GM03348 (cell line): ENCODE measurements around the gene DEFB129.
"Not testable (repeated sequence)": the region's sequence is repeated elsewhere in the genome, so short reads cannot be mapped to it uniquely, and the experiment has no call there.

Experiments used
- DNase-seq: peaks from one replicate; pipeline ENCODE4 v3.0.0; 2012; ENCODE audit warnings: low spot score

DEFB129 gene, protein sequence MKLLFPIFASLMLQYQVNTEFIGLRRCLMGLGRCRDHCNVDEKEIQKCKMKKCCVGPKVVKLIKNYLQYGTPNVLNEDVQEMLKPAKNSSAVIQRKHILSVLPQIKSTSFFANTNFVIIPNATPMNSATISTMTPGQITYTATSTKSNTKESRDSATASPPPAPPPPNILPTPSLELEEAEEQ

DNA sequence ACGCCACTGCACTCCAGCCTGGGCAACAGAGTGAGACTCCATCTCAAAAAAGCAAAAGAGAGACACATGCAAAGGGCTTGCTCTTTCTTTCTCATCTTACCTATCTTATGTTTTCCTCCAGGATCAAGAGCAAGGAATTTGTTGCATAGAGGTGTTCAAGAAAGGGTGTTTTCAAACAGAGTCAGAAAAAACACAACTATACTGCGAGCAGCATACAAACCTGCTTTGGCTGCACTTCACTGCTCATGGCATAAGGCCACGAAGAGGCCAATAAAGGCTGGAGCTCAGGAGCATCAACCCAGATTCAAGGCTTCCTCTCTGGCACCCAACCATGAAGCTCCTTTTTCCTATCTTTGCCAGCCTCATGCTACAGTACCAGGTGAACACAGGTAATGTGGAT, at the start of gene DEFB129:
TSS of gene DEFB129 (plus strand) at position 301 of the 400 bp plus-strand sequence. CDS start at position 332, 31 bp downstream.
- DNase-seq: no peak

DNA sequence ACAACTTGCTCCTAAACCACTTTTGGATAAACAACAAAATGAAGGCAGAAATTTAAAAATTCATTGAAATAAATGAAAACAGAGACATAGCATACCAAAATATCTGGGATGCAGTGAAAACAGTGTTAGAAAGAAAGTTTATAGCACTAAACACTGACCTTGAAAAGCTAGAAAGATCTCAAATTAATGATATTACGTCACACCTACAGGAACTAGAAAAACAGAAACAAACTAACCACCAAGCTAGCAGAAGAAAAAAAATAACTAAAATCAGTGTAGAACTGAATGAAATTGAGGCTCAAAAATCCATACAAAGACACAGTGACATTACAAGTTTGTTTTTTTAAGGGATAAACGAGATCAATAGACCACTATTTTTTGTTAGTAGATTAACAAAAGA, 42.8 kb upstream of the DEFB129 start:
- no peak for DNase-seq

DNA sequence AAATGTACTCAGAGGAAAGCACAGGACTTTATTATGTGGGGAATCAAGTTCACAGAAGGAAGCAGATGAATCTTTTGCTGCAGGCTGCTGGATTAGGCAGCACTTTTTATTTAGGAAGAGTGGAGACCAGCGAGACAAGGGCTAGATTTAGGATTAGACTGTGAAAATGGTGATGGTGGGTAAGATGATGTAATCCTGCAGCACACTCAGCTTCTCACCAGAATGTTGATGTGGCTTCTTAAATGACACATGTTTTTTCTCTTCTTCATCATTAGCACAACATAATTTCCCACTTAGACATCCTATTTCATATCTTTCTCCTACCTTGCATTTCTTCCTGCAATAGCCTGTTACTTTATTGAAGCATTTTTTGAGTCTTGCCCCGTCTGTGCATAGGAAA, 39.3 kb upstream of the DEFB129 start:
- no peak for DNase-seq

DNA sequence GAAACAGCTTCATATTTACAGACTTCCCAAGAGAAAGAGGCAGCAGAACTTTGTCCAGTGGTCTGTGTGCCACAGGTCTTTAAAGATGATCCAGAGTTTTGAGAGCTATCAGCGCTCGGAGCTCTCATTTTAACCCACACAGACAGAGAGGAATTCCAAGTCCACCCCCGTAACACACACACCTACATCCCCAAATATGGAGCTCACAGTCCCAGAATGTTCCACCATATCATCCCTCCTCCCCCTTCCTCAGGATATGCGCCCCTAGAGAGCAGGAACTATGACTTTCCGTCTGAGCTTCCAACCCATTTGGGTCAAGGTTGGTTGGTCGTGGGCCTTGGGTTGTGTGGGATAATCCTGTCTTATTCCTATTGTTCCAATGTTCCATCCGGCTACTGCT, 37.4 kb upstream of the DEFB129 start, which contains the start of gene DEFB128:
TSS of gene DEFB128 (minus strand) at position 101 of the 400 bp plus-strand sequence. CDS start at position 13, 88 bp downstream.
- no peak for DNase-seq

DNA sequence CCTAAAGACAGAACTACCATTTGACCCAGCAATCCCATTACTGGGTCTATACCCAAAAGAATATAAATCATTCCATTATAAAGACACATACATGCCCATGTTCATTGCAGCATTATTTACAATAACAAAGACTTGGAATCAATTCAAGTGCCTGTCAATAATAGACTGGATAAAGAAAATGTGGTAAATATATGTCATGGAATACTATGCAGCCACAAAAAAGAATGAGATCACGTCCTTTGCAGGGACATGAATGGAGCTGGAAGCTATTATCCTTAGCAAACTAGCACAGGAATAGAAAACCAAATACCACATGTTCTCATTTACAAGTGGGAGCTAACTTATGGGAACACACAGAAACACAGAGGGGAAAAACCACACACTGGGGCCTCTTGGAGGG, 28.8 kb upstream of the DEFB129 start:
- DNase-seq: no peak

DNA sequence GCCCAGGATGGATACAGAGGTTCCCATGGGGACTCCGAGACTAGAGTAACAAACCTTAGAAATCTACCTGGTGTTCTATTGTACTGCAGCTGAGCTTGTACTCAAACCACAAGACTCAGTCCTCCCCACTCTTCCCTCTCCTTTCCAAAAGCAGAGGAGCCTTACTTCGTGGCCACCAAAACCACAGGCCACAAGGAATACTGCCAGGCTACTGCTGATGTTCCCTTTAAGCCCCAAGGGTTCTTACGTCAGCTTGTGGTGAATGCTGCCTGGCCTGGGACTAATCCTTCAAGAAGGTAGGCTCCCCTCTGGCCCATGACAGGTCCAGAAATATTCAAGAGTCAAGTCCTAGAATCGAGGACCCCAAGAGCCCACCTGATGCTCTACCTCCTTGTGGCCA, 27.1 kb upstream of the DEFB129 start:
- DNase-seq: no peak

DNA sequence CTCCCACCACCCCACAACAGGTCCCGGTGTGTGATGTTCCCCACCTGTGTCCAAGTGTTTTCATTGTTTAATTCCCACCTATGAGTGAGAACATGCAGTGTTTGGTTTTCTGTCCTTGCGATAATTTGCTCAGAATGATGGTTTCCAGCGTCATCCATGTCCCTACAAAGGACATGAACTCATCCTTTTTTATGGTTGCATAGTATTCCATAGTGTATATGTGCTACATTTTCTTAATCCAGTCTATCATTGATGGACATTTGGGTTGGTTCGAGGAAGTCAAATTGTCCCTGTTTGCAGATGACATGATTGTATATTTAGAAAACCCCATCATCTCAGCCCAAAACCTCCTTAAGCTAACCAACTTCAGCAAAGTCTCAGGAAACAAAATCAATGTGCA, 23.4 kb upstream of the DEFB129 start:
- DNase-seq: not testable (repeated sequence)

DNA sequence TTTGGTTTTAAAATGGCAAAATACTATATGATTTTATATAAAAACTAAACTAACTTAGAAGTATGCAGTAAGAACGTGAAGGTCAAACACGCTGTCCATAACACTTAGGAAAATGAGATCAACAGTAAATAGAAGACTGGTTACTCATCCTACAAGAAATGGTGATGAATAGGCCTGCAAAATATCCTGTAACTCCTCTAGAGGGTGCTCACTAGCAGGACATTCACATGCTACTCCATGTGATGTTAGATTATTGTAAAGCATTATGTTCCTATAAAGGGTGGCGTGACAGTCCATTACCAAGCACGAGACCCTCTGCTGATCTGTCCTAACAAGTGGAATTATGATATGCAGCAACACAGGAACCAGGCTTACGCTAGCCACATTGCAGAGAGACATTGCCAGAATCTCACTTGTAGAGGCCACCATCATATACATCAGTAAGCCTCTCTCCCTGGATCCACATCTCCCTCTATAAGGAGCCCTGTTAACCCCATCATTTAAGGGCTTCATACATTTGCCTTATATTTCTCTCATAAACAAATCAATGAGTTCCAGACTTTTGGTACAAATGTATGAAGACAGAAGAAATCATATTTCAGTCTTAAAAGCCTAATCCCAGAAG, 18.0 kb upstream of the DEFB129 start:
- DNase-seq: peak; percentile 68

DNA sequence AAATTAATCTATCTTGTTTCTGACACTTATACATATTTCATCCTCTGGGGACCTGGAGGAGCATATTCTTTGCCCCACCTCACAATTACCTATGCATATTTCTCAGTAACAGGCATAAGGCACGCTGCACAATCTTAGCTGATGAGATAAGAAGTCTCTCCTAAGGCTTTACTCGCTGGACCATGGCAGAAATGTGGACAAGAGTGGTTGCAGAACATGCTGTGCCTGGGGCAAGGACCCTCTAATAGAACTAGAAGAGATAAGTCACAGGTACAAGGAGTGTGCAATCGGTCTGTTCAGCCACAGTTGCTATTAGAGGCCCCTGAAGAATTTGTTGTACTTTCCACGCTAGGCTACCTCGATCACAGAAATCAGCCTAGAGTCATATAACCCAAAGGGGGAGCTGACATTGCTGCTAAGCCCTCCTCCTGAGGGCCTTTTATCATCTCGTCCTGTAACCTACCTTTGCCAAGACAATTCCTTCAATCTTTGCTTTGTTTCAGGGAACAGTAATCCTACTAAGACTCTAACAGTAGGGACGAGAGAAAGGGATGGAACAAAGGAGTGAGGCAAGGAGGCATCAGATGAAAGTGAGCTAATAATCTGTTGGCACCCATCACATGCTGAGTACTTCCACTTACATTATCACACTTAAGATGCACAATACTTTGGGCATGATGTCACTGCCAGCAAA, 16.1 kb upstream of the DEFB129 start:
- DNase-seq: no peak

DNA sequence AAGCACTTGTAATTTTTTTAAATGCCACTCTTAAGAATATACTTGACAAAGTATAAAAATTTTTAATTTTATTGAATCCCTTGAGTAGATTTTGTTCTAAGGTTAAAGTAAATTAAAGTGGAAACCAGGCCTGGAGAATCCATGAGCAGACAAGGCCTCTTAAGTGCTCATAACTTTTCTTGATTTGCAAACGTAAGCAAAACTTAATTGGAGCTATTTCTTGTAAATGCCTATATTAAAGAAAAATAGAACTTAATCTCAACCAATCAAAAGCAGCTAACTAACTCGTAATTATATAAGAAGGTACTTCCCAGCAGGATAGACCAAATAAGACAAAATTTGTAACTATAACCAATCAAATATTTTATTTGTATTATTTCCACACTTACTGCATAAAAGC, 12.7 kb upstream of the DEFB129 start:
- DNase-seq: no peak

DNA sequence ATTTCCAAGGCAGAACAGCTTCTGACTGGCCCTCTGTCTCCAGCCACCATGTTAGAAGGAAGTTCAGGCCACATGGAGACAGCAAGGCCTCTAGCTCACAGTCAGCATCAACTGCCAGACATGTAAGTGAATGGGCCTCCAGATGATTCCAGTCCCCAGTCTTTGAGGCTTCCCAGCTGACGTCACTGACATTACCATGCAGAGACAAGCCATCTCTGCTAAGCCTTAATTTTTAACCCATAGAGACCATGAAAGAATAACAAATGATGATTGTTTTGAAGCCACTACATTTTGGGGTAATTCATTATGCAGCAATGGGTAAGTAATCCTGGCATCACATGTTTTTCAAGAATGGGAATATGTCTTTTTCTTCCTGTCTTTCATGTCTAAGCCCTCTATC, 11.3 kb upstream of the DEFB129 start:
- no peak for DNase-seq

DNA sequence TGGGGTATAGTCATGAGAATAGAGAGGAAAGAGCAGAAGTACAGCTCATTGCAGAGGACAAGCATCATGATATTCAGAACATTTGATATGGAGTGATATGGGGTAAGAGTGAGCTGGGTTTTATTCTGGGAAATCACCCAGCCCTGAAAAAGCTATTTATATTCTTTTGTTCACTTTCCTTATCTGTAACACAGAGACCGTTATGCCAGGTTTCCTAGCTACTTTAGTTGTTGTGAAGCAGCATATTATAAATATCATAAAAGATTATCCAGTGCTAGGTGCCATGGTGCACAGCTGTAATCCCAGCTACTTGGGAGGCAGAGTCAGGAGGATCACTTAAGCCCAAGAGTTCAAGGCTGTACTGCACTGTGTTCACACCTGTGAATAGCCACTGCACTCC, 9.8 kb upstream of the DEFB129 start:
- DNase-seq: no peak

DNA sequence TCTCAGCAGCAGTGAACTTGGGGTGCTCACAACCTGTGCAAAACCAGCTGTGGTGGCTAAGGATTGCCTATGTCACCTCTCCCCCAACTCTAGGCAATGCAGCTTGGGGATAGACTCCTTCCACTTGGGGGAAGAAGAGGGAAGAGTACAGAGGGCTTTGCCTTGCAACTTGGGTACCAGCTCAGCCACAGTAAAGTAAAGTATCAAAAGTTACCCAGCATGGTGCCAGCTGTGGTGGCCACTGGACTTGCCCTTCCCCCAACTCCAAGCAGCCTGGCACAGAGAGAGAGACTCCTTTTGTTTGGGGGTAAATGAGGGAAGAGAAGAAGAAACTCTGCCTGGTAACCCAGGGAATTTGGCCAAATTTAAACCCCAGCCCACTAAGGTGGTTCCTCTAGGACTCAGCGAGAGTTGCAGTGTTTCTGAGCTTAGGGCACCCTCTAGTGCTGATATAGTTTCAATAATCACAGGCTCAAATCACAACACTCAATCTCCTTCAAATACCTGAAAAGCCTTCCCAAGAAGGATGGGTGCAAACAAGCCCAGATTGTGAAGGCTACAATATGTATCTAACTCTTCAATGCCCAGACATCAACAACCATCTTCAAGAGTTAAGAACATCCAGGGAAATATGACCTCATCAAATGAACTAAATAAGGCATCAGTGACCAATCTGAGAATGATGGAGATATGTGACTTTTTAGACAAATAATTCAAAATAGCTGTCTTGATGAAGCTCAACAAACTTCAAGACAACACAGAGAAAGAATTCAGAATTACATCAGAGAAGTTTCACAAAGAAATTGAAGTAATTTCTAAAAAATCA, 7.6 kb upstream of the DEFB129 start:
- DNase-seq: peak; percentile 18

DNA sequence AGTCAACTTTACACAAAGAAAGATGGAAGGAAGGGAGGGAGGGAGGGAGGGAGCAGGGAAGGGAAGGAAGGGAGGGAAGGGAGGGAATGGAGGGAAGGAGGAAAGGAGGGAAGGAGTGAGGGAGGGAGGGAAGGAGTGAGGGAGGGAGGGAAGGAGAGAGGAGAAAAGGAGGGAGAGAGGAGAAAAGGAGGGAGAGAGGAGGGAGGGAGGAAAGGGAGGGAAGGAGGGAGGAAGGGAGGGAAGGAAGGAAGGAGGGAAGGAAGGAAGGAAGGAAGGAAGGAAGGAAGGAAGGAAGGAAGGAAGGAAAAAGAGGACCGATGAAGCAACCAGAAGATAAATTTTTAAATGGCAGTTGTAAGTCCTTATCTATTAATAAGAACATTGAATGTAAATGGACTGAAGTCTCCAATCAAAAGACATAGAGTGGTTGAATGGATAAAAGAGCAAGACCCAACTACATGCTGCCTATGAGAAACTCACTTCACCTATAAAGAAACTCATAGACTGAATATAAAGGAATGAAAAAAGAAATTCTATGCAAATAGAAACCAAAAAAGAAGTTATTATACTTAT, 5.7 kb upstream of the DEFB129 start:
- DNase-seq: no peak

DNA sequence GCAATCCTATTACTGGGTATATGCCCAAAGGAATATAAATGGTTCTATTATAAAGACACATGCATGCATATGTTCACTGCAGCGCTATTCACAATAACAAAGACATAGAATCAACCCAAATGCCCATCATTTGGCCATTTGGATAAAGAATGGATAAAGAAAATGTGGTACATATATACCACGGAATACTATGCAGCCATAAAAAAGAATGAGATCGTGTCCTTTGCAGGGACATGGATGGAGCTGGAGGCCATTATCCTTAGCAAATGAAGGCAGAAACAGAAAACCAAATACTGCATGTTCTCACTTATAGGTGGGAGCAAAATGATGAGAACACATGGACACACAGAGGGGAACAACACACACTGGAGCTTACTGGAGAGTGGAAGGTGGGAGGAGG, 1.2 kb upstream of the DEFB129 start:
- not testable (repeated sequence) for DNase-seq

DNA sequence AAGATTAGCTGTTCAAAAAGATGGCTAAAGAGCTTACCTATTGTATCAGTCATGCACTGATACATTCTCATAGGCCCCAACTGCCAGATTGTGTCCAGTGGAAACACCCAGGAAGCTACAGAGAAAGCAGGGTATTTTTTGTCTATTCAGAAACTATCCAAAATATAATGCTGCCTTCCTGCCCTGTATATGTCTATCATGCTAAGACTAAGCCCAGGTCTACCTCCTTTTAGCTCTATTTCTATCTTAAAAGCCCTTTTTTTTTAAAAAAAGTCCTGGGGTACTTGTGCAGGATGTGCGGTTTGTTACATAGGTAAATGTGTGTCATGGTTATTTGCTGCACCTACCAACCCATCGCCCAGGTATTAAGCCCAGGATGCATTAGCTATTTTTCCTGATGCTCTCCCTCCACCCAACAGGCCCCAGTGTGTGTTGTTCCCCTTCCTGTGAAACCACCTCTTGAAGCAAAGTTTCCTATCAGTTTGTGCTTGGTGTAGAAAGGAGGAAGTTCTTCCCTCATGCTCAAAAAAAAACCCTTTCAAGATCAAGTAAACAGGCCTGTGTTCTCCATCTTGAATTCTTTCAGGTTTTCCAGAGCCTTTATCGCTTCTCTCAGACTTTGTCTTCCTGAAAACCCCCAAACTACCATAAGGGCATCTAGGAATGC, 514 bp downstream of the DEFB129 start:
- no peak for DNase-seq

DNA sequence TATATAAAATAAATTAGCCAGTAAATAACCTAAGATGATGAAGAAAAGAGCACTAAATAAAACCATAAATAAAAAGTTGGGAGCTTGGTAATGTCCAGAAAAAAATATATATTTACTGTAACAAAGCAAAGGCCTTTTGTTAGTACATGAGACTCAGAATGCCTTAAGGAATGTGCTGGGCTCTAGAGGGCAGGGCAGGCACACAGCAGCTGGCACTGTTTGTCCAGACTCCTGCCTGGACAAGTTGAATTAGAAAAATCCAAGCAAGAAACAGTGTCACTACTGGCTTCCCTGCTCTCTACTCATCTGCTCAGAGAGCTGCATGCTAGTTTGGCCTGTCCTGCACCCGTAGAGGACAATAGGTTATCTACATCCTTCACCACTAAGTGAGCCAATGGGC, 8.8 kb downstream of the DEFB129 start:
- DNase-seq: peak; percentile 43

DNA sequence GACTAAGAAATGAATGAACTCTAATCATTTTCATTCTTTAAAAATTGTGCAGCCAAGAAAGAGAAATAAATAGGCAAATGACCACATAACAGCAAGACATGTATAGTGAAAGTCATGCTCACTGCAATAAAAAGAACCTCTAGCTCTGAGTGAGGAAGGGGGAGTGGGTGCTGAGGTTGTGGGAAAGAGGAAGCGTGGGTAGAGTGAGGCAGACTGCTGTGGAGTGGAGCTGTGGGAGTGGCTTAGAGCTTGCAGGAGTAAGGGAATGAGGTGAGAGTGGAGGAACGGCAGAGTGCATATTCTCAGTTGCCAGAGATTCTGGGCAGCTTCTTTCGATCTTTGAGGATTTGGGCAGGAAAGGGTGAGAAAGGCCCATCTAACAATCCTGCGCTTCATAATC, 10.4 kb downstream of the DEFB129 start:
- DNase-seq: no peak

DNA sequence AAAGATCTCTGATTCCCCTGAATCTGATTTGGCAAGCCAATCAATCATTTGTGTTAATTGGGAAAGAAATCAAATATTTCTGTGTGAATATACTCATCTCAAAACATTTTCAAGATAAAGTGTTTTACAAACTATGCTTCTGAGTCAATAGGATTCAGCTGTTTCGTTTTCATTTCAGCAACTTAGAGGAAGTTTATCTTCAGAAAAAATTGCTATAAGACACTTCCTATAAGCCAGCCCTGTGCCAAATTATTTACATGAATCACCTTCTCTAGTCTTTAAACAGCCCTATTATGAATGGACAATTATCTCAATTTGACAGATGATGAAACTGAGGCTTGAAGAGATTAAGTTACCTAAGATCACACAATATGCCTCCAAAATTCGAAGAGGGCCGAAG, 10.9 kb downstream of the DEFB129 start:
- DNase-seq: no peak

DNA sequence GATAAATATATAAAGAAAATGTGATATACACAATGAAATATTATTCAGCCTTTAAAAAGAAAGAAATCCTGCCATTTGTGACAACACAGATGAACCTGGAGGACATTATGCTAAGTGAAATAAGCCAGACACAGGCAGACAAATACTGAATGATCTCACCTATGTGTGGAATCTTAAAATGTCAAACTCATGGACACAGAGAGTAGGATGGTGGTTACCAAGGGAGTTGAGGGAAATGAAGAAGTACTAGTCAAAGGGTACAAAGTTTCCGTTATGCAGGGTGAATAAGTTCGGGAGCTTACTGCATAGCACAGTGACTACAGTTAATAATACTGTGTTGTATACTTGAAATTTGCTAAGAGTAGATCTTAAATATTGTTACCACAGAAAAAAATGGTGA, 15.8 kb downstream of the DEFB129 start:
- DNase-seq: no peak

DNA sequence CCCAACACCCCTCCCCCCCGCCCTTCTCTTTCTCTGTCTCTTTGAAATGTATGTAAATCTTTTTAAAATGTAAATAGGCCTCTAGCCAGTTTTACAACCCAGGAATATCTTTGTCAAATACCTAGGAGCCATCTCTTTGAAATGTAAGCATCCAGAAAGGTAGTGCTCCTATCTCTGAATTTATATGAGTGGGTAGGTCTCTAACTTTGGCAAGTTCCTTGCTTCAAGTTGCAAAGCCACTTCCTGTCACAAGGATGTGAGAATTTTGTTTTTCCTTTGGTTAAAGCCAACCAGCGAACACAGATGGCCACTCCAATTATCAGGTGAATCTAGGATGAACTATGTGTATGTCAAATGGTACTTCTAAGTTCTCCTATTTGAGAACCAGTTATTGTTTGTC, 24.3 kb downstream of the DEFB129 start:
- DNase-seq: no peak

DNA sequence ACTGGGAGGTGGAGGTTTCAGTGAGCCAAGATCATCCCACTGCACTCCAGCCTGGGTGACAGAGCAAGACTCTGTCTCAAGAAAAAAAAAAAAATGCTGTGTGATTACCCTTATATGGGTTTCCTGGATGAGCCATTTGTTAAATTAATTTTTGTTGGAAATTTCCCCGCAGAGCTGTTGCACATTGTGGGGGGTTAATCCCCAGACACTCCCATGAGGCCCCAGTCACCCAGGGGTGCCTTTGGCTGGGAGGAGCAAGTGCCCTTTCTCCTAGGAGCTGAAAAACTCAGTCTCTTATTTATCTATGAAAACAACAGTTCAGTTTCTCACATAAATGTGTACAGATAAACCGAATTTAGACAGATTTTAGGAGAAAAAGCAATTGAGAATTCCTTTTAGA, 25.7 kb downstream of the DEFB129 start:
- DNase-seq: no peak
